ENCODE data around the gene TSNAX.
A peak's percentile ranks its signal among the peaks of the same experiment; 100 is the strongest.

TSNAX gene

GRCh38 chr1:231518485-231519034 is 9.9 kb upstream of the TSNAX start:
- DNase-seq (ENCODE audit: low spot score), result no peak

- DNase-seq (ENCODE audit: low spot score), result no peak
Observed at GRCh38 chr1:231519166-231519565, 9.3 kb upstream of the TSNAX start.

- DNase-seq (ENCODE audit: low spot score), result no peak
Observed at GRCh38 chr1:231522038-231522437, 6.4 kb upstream of the TSNAX start.

DNA sequence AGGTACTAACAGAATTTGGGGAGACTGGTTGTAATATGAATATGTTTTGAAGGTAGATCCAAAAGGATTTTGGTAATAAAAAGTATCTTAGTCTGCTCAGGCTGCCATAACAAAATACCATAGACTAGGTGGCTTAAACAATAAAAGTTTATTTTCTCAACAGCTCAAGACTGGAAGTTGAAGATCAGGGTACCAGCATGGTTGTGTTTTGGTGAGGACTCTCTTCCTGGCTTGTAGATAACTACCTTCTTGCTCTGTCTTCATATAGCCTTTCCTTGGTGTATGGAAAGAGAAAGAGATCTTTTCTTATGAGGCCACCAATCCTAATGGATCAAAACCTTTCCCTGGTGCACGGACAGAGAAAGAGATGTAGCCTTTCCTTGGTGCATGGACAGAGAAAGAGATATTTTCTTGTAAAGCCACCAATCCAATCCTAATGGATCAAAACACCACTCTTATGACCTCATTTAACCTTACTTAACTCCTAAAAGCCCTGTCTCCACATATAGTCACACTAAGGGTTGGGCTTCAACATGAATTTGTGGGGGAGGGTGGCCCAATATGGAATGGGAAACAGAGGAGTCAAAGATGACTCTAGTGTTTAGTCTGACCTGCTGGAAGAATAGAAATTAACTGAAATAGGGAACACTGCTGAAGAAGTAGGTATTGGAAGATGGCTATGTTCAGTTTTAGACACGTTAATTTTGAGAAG is 5.4 kb upstream of the TSNAX start:
- DNase-seq (ENCODE audit: low spot score), result no peak

GRCh38 chr1:231523816-231524215 is 4.7 kb upstream of the TSNAX start:
- DNase-seq (ENCODE audit: low spot score), result no peak

DNA sequence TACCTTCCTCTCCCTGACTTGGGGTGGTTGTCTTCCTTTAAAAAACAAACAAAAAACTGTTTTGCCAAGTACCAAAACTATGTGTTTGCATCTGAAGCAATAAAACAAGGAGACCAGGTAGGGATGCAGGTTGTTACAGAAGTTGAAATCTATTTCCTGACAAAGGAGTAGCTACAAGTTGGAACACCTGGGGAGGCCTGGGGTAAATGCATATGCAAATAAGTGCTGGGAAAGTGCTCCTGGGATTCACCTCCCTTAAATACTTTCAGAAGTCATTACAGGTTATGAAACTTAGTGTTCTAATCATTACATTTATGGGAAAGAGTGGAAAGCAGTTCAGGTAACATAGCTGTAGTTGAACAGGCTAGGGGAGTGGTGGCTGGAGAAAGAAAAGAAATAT is 1.9 kb upstream of the TSNAX start:
- no peak for DNase-seq (ENCODE audit: low spot score)

GRCh38 chr1:231527586-231528171 is 790 bp upstream of the TSNAX start:
- DNase-seq (ENCODE audit: low spot score), result no peak

GRCh38 chr1:231533240-231533639 is 4.8 kb downstream of the TSNAX start:
- no peak for DNase-seq (ENCODE audit: low spot score)

GRCh38 chr1:231534703-231535159 is 6.3 kb downstream of the TSNAX start:
- DNase-seq (ENCODE audit: low spot score), result no peak

GRCh38 chr1:231536099-231536498 is 7.6 kb downstream of the TSNAX start:
- no peak for DNase-seq (ENCODE audit: low spot score)

GRCh38 chr1:231540847-231541246 is 12.4 kb downstream of the TSNAX start:
- DNase-seq (ENCODE audit: low spot score), result no peak

- no peak for DNase-seq (ENCODE audit: low spot score)
Observed at GRCh38 chr1:231541842-231542241, 13.4 kb downstream of the TSNAX start.

GRCh38 chr1:231544943-231545592 is 16.6 kb downstream of the TSNAX start:
- DNase-seq (ENCODE audit: low spot score), result no peak

GRCh38 chr1:231546693-231547092 is 18.2 kb downstream of the TSNAX start:
- DNase-seq (ENCODE audit: low spot score), result no peak

DNA sequence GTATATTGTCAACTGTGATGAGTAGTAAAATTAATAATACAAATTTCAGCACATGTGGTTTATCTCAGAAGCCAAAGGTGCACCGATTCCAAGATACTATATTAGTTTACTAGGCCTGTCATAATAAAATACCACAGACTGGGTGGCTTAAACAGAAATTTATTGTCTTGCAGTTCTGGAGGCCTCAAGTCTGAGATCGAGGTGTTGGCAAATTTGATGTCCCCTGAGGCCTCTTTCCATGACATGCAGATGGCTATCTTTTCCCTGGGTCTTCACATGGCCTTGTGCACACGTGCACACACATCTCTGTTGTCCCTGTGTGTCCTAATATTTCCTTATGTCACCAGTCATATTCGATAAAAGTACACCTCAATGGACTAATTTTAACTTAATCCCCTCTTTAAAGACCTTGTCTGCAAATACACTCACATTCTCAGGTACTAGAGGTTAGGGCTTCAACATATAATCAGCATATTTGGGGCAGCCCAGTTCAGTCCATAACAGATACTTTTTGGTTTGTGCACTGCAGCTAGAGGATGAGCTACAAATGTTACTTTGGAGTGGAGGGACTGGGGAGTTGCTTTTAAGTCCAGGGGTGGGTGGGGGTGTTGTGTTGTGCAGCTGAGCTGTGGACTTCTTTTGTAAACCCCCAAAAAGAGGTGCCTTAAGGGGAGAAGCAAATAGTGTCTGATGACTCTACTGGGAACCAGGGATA is 21.4 kb downstream of the TSNAX start:
- no peak for DNase-seq (ENCODE audit: low spot score)

DNA sequence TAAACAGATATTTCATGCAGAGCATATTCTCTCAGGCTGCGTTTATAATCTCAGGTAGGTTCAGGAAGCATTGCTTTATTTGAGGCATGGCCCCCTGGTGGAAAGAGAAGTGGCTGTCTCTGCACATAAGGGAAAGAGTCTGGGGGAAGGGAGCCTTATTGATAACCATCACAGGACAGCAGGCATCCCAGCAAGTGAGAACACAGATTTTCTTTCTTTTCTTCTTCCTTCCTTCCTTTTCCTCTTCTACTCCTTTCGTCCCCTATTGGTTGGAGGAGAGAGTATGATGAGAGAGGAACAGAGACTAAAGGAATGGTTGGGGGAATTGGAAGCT is 21.9 kb downstream of the TSNAX start:
- DNase-seq (ENCODE audit: low spot score), result peak; percentile 23

DNA sequence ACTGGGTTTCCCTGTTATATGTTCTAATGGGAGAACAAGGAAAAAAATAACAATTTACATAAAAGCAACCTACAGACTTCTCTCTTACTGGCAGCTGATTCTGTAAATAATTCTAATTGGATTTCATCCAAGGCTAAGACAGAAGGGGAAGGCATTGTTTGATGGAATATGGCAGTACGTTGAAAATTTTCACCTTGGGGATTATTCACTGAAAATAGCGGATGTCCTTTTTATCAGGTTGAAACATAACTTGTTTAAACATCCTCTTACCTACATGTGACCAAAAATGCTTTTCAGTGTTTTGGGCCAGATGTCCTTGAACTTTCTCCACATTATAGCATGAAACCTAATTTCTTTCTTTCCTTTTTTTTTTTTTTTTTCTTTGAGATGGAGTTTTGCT is 24.9 kb downstream of the TSNAX start:
- no peak for DNase-seq (ENCODE audit: low spot score)

- no peak for DNase-seq (ENCODE audit: low spot score)
Observed at GRCh38 chr1:231554969-231555368, 26.5 kb downstream of the TSNAX start.

DNA sequence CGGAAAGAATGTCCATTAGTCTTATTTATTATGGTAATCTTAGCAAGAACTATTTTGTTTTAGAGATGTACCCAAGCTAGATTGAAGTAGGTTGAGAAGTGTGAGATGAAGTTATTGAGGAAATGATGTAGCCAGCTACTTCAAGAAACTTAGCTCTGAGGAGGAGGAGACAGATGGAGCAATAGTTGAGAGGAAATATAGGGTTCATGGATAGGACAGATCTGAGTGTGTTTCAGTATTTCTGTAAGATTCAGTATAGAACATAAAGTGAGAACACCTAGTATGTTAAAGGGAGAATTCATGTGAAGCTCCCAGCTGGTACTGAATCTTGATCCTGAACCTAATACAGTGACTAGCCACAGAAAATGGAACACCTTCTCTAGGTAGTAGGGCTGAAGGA is 28.9 kb downstream of the TSNAX start:
- DNase-seq (ENCODE audit: low spot score), result no peak

DNA sequence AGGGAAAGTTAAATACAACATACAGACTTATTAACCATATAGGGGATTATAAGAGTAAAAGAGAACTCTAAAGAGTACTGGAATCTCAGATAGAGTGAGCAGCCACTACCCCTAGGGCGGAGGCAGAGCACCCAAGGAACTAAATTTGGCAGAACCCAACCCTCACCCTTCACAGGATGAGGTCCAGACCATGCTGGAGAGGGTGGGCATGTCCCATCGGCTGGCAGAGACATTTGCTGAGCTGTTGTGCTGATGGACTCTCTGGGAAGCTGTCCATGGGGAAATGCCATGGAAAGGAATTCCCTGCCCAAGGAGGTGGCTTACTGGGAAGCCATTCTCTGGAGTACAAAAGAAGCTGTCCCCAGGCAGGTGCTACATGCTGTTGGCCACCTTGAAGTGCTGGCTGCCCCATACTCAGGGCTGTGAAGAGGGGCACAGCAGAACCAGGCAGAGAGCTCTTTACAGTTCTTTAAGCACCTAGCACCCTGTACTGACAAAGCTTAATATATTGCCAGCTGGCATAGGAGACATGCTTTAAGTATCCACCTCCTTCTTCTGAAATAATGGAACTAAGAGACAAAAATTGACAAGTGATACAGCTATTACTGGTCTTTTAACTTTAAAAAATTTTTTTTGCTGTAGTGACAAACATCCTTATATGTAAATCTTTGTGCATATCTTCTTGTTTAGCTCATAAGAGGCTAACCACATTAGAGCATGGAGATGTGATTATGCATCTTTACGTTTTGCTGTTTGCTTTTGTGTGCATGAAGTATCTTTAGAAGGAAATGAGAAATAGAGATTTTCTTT is 29.6 kb downstream of the TSNAX start:
- no peak for DNase-seq (ENCODE audit: low spot score)

DNA sequence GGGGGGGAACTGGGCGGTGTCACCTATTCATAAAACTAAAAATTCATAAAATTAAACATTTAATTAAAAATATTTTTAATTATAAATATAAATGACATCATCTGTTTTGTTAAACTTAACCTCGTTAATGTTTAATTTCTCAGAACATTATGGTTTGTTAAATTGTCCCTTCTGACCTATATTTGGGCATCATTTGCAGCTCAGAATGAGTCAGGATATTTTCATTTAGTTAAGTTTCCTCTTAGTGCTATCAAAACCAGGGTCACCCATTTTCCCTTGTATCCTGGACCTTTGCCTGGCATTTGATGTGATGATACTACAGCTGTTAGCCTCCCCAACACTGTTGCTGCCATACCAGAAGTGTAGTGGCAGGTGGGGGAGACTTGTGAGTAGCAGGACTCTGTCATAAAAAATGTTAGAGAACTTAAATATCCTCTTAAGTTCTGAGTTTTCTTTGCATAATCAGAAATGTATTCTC is 30.3 kb downstream of the TSNAX start:
- no peak for DNase-seq (ENCODE audit: low spot score)
